CD1c-positive myeloid dendritic cell (primary cell): ENCODE measurements around the gene WDR48.

Experiments
- DNase-seq: peaks from one replicate; pipeline ENCODE4 v3.0.0-alpha.2; 2016; ENCODE audit errors: extremely low spot score

Gene WDR48

GRCh38 chr3:39064646-39065045 is 12.8 kb downstream of the WDR48 start:
- no peak for DNase-seq

- DNase-seq = peak; percentile 55
These were observed 13.4 kb downstream of the WDR48 start for GRCh38 chr3:39065197-39065596.

- DNase-seq = no peak
These were observed 15.5 kb downstream of the WDR48 start for GRCh38 chr3:39067286-39067685.

GRCh38 chr3:39068556-39068955 is 16.7 kb downstream of the WDR48 start:
- DNase-seq = no peak

- no peak for DNase-seq
These were observed 24.1 kb downstream of the WDR48 start for GRCh38 chr3:39075910-39076309.

- no peak for DNase-seq
These were observed 27.7 kb downstream of the WDR48 start for GRCh38 chr3:39079530-39079929.

- DNase-seq = no peak
These were observed 28.2 kb downstream of the WDR48 start for GRCh38 chr3:39080026-39080425.

- no peak for DNase-seq
These were observed 31.0 kb downstream of the WDR48 start for GRCh38 chr3:39082666-39083313.

- DNase-seq = no peak
These were observed 34.3 kb downstream of the WDR48 start for GRCh38 chr3:39086144-39086543.

GRCh38 chr3:39088456-39088855 is 36.6 kb downstream of the WDR48 start:
- no peak for DNase-seq

- no peak for DNase-seq
These were observed 37.1 kb downstream of the WDR48 start for GRCh38 chr3:39088889-39089288.

GRCh38 chr3:39090922-39091321 is 39.1 kb downstream of the WDR48 start:
- no peak for DNase-seq

- no peak for DNase-seq
These were observed 43.2 kb downstream of the WDR48 start for GRCh38 chr3:39094851-39095677.

GRCh38 chr3:39095778-39096177 is 44.0 kb downstream of the WDR48 start:
- DNase-seq = no peak

- DNase-seq = no peak
These were observed 45.0 kb downstream of the WDR48 start for GRCh38 chr3:39096775-39097174.

GRCh38 chr3:39097716-39098472 is 46.1 kb downstream of the WDR48 start:
- DNase-seq = no peak

GRCh38 chr3:39098473-39099000 is 46.7 kb downstream of the WDR48 start:
- no peak for DNase-seq

- DNase-seq = no peak
These were observed 47.4 kb downstream of the WDR48 start for GRCh38 chr3:39099242-39099641.

- no peak for DNase-seq
These were observed 48.1 kb downstream of the WDR48 start for GRCh38 chr3:39099738-39100499.

- no peak for DNase-seq
These were observed 48.7 kb downstream of the WDR48 start for GRCh38 chr3:39100500-39100886.

- DNase-seq = peak; percentile 53
These were observed 49.3 kb downstream of the WDR48 start for GRCh38 chr3:39101022-39101689.
